Cardiac fibroblast (primary cell): ENCODE results near the gene APOBEC2.

Experiments
- DNase-seq, 2 donors: peaks; one replicate each; pipeline versions ENCODE4 v3.0.0 to v3.0.0-alpha.2; 2010; ENCODE audit warnings: low read depth in 2 of 2
- H3K4me3 ChIP-seq, 2 donors: replicated peaks in 1 of 2; 1 replicate in 1 of 2; 2 replicates in 1 of 2; pipeline ENCODE4 v1.5.1; 2011; ENCODE audit warnings: low read depth in 2 of 2, low read length in 2 of 2, mild to moderate bottlenecking in 2 of 2, moderate library complexity in 1 of 2
- CTCF ChIP-seq: IDR thresholded peaks from one replicate; pipeline ENCODE4 v1.5.1; 2011; ENCODE audit warnings: low read depth, mild to moderate bottlenecking, low read length, inconsistent platforms

Gene APOBEC2

GRCh38 chr6:41066867-41067304 is 13.9 kb downstream of the APOBEC2 start:
- no peak overlapping the region for H3K4me3 ChIP-seq
- DNase-seq: peak; percentile 90 to 91
- peak; percentile 73 for TF ChIP-seq CTCF

- peak; percentile 5 for TF ChIP-seq CTCF
- no peak for DNase-seq
- H3K4me3 ChIP-seq: peak overlapping the region; percentile 79 to 84
Observed at GRCh38 chr6:41071501-41071922, 18.5 kb downstream of the APOBEC2 start.

DNA sequence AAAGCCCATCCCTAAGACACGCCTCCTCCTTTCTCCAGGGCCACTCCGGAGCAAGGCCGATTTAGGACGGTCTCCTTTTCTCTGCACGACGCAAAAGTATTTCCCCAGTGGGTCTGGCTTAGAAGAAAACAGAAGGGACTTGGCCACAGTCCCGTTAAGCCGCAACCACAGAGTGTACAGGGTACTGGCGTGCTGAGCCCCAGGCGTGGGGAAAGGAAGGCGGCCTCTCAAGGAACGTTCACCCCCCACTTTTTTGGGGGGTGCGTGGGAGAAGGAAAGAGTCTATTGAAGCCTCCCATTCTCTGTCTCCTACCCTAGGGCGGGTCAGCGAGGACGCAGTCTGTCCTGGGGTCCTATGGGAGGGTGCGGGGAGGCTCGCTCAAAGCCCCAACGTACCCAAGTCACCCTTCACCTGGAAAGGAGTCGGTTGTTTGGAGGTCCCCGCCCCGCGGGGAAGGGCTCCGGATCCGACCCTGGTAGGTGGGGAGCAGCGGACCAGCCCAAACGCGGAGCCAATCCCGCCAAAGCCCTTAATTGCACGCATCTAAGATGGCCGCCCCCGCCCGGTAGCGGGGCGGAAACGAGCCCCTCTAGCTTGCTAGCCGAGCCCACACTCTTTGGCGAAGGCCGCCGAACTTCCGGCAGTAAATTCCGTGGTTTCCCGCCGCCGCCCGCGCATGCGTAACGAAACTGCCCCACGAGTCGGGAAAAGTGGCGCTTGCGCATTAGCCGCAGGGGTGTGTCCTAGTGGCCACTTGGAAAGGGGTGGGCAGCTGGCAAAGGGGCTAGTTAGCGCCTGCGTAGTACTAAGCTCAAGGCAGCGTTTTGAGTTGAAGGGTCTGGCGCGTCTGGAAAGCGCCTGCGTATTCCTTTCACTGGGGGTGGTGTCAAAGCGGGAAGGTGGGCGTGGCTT is 19.2 kb downstream of the APOBEC2 start, which contains the start of gene OARD1:
TSS of gene OARD1 (minus strand) at position 434 of the 913 bp plus-strand sequence. CDS start 722 bp downstream, outside the sequence.
- H3K4me3 ChIP-seq: peak within 1 kb of the TSS; percentile 84 to 97
- no peak for TF ChIP-seq CTCF
- DNase-seq: peak; percentile 92 to 100

- no peak for TF ChIP-seq CTCF
- DNase-seq: peak in 1 of 2 donors; percentile 100
- H3K4me3 ChIP-seq: peak within 1 kb of the TSS; percentile 84 to 97
Observed at GRCh38 chr6:41072836-41073202, 19.8 kb downstream of the APOBEC2 start, which contains the start of gene NFYA. TSS of gene NFYA (plus strand) at chr6:41072974. CDS start at chr6:41079090, 6,116 bp downstream.

DNA sequence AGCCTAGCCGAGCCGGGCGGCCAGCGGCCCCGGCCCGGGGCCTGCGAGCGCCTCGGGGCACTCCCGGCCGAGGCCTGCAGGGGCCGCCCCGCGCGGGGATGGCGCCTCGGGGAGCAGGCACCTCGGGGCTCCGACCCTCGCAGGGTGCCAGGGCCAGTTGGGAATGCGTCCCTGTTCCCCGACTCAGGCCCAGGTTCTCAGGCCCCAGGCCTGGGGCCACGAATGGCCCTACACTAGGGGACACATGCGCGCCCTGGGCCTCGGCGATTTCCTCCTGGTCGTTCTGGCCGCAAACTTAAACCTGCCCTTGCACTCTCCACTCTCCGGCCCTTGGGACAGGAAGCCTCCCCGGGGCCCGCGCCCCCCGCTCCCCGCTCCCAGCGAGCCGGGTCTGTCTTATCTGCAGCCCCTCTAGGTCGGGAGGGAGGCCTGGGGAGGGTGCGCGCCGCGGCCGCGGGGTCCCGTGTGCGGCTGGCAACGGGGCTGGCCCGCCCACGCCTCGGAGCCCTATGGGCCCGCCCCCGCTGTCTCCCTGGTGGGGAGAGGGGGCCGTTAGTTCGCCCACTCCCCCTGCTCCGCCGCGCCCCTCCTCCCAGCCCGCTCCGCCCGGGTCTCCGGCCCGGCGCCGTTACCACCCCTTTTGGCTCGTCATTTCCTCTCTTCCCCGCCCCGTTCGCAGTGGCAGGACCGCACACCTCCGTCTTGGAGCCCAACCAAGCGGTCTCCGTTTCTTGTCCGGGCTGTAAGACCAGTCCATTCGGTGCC is 20.4 kb downstream of the APOBEC2 start:
- H3K4me3 ChIP-seq: peak overlapping the region; percentile 84 to 97
- peak; percentile 79 to 88 for DNase-seq
- TF ChIP-seq CTCF: peak; percentile 7

GRCh38 chr6:41073968-41074691 is 21.1 kb downstream of the APOBEC2 start:
- peak overlapping the region; percentile 84 to 97 for H3K4me3 ChIP-seq
- no peak for TF ChIP-seq CTCF
- peak; percentile 25 to 34 for DNase-seq
